GM21737 (cell line): Measurements from ENCODE around the gene RBM17.
"Not testable (repeated sequence)": the region's sequence is repeated elsewhere in the genome, so short reads cannot be mapped to it uniquely, and the experiment has no call there.

Experiments used
- ATAC-seq: cut with Tn5 transposase; IDR thresholded peaks from one replicate; pipeline ENCODE4 v1.9.1; 2021; ENCODE audit warnings: mild to moderate bottlenecking, moderate library complexity; ENCODE audit not compliant: unreplicated experiment

RBM17 gene

DNA sequence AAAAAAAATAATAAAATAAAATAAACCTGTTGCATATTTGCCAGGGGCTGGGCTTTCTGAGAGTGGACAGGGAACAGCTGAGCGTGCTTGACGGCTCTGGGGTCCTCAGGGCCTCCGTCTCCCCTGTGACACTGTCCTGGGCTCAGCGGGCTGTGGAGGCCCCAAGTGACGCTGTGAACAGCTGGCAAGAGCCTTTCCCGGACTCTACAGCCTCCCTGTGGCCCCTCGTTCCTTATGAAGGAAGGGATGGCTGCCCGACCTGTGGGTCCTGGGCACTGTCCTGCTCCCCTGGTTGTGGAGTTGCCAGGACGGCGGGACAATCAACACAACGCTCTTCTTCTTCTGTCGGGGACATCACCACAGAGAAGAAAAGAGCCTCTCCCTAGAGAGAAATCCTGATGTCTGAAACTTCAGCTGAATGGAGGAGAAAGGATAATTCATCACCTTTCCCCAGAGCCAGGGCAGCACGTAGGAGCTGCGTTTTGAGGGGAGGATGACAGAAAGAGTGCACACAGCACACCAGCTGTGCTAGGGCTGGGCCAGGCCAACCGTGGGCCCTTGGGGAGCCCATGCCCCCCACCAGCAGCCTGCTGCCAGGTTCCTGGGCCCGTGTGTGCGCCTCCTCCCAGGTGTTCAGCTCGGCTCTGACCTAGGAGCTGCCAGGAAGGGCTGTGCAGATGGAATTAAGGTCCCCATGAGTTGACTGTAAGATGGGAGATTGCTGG lies 45.4 kb downstream of the RBM17 start:
- no peak for ATAC-seq

DNA sequence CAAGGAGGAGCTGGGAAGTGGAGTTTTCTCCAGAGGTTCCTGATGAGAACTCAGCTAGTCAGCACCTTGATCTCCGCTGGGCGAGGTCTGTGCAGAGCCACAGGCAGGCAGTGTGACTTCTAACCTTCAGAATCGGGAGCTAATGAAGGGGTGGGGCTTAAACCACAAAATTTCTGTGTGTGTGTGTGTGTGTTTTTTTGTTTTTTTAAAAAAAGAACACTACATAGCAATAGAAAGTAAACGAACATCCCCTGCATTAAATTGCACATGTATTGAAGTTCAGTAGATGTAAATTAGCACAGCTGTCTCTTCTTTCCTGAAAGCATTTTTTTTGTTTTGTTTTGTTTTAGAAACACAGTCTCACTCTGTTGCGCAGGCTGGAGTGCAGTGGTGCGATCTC lies 46.2 kb downstream of the RBM17 start:
- no peak for ATAC-seq

DNA sequence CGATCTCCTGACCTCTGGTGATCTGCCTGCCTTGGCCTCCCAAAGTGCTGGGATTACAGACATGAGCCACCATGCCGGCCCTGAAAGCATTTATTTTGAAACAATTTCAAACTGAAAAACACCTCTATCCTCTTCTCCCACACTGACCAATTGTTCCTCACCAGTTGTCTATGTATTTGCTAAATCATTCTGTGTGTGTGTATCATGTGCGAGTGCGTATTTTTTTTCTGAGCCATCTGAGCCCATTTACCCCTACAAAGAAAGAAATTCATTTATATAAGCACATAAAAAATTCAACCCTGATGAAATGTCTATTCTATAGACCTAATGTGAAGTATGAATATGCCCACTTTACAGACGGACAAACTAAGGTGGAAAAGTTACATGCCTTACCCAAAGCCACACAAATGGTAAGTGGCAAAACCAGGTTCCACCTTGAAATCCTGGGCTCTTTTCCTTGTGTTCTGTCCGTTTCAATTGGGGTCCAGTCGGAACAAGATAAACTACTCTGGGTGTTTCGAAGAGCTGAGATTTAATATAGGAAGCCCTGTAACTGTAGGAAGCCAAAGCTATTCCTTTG lies 46.8 kb downstream of the RBM17 start:
- no peak for ATAC-seq

DNA sequence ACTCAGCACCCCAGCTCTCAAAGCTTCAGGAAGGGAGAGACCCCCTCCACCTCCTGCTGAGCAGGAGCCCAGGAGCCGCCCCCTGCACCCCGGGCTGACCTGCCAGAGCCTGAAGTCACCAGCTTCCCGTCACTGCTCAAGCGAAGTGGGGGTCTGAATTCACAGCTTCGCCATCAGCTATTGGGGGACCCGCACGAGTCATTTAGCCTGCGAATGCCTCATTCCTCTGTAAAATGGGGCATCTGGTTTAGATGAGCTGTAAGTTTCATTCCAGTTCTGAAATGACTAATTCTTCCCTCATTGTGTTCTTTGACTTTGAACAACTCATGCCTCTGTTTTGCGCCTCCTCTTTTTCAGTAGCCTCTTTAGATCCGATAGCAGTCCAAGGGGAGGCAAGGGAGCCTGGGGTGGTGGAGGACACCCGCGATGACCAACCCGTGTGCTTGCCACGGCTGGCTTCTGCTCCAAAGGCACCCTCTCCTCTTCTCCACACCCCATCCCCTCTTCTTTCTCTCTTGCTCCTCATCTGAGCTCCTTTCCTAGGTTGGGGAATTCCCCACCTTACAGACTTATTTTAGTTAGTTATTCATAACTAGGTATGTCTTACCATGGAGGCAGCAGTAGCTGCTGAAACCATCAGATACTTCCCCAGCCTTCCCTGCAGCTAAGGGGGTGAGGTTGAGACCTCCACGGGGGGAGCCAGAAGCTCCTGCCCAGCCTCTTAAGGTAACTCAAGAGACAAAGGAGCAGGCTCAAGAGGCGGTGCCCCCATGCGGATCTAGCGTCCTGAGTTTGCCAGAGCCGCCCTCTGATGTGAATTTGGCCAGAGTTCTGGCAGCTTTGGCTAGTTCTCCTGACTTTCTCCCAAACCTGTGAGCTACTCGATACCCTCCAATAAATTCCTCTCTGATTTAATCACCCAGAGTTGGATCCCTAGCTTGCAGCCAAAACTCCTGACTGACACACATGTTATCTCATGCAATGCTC lies 47.7 kb downstream of the RBM17 start:
- peak; percentile 38 for ATAC-seq

DNA sequence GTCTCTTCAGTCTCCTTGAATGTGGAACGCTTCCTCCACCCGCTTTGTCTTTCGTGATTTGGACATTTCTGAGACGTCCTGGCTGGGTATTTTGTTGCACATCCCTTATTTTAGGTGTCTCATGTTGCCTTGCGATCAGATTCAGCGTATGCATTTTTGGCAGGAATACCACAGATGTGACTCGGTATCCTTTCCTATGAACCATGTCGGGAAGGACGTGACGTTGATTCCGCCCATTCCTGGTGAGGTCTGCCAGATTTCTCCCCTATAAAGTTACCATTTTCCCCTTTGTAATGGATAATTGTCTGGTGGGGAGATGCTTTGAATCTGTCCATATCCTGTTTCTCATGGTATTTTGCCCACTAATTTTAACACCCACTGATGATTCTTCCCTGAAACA lies 49.6 kb downstream of the RBM17 start:
- ATAC-seq, result no peak

DNA sequence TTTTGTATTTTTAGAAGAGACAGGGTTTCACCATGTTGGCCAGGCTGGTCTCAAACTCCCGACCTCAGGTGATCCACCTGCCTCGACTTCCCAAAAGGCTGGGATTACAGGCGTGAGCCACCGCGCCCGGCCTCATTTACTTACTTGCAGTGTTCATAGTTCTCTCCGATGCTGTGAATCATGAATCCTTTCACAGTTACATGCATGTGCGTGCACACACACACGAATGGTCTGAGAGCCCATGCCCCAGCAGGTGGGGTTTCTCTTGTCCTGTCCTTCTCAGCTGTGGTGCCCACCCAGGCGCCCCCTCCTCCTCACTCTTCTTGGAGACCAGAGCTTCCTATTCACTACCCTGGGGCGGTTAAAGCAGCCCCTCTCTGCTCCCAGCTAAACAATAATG lies 50.6 kb downstream of the RBM17 start:
- no peak for ATAC-seq

DNA sequence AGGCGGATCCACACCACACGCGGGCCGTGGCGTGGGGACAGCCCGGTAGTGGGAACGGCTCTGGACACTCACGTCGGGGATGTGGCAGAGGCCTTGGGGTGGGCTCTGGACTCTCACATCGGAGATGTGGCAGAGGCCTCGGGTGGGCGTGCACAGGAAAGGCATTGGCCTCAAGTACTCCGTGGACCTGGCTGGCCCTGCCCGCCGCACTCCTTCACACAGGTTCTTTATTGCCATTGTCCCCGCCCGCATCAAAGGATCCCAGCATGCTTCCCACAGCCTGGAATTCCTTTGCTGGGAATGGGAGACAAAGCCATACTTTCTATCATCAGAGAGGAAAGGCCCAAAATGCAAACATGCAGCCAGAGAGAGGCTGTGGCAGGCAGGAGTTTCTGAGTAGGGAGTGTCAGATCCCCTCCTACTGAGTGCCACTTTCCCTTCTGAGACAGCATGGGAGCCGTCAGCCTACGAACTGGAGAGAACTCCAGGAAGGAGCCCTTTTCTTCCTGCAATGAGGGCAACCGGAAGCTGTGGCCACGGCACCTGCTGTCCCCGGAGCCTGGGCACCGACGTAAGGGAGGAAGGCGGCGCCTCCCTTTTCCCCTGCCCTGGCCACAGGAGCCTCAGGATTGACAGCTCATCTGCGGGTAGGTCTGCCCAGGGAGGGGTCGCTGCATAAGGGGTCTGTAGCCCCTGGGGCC lies 51.5 kb downstream of the RBM17 start:
- no peak for ATAC-seq

DNA sequence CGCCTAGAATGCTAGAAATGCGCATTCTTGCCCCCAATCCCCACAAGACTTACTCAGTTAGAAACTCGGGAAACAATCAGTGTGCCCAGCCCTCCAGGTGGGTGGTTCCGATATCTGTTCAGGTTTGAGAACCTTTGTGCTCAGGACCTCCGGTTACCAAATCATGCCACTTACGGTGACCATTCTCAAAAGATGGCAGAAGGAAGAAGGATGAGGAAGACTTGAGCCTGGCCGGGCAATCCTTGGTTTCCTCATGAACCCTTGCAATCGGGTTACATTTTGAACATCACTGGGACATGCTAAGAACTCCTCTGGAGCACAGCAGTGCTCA lies 52.1 kb downstream of the RBM17 start:
- peak; percentile 1 for ATAC-seq

DNA sequence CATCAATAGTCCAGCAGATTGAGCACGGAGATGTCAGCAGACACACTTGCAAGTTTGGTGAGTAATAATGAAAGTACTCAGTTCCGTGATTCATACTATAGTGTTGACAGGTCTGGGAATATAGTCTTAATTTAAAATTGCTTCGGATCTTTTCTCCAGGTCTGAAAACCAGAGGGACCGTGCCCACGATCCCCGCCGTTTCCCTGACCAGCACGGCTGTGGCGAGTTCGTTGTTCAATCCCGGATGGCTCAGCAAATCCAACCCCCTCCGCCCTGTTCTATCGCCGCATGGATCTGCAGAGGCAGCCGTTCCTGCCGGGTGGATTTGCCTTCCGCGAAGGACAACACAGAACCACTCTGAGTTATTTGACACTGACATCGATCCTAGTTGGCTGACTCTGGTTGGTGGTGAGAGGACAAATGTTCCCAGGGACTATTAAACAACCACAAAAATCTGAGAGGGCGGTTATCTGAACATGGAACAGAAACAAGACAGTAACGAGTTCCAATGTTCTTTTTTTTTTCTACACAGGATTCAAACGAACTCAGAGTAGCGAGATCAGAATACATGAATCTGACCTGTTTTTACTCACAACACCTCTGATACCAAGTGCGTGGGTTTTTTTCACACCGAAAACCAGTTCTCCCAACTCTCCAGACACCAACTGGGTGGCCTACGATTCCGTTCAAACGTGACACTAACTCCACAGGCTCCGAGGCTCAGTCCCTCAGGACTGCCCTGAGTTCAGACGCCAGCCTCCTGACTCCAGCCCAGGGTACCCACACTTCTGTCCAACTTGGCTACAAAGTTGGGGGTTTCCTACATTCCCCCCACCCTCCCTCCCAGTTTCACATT lies 52.7 kb downstream of the RBM17 start:
- ATAC-seq, result peak; percentile 47

DNA sequence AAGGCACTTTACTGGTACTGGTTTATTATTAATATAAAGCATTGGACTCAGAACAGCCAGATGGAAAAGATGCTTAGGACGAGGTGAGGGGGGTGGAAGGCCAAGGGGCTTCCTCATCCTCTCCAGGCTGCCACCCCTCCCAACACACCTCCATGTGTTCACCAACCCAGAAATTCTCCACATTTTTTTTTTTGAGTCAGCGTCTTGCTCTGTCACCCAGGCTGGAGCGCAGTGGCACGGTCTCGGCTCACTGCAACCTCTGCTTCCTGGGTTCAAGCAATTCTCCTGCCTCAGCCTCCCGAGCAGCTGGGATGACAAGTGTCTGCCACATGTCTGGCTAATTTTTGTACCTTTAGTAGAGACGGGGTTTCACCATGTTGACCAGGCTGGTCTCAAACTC lies 53.4 kb downstream of the RBM17 start:
- ATAC-seq, result not testable (repeated sequence)

DNA sequence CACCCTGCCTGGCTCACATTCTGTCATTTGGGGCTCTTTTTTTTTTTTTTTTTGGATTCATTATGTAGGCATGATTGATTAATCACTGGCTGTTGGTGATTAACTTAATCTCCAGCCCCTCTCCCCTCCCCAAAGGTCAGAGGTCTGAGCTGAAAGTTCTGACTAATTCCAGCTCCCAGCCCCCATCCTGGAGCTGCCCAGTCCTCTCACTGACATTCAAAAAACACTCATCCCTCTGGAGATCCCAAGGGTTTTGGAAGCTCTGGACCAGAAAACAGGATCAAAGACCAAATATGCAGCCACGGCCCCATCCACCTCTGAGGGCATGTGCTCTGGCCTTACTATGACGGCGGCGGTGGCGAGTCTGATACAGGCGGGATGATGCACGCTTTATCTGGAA lies 53.8 kb downstream of the RBM17 start:
- no peak for ATAC-seq

DNA sequence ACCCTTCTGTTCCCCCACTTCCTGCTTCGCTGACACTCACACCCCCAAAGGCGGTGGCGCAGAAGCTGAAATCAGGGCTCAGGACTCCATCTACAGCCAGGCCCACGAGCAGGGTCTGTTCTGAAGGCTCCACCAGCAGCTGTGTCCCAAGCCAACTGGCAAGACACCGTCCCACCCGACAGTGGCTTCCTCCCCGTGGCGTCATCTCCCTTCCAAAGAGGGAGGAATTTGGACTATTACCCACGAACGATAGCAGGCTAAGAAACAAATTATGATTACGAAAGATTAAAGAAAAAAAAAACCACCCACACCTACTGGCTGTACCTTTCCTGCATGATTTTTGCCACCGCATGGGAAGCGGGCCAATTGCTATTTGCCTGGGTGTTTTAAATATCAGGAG lies 54.3 kb downstream of the RBM17 start:
- ATAC-seq, result no peak

DNA sequence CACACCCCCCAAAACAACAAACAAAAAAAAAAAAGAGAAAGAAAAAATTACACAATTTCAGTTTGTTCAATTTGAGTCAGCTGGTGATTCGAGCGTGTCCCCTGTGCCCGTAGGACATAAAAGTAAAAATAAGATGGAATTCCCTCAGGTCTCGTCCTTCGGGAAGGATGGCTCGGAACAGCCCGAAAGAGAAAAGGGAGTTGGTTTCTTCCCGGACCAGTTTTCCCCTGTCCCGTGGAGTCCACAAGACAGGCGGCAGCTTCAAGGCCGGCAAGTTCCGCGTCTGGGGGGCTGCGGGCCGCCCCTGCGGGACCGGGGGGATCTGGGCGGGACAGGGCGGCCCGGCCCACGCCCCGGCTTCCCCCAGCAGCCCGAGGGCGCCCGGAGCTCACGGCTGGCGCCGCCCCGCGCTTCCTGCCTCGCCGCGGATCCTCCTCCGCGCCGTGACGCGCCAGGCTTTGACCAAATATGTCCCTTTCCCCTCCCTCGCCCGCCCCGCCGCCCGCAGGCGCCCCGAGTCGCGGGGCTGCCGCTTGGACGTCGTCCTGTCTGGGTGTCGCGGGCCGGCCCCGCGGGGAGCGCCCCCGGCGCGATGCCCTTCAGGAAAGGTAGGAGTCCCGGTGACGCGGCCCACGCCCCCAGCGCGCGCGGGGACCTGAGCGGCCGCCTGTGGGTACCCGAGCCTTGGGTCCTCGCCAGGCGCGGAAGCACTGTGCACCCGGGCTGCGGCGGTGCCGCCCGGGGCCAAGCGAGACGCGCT lies 55.8 kb downstream of the RBM17 start:
- peak; percentile 66 for ATAC-seq

DNA sequence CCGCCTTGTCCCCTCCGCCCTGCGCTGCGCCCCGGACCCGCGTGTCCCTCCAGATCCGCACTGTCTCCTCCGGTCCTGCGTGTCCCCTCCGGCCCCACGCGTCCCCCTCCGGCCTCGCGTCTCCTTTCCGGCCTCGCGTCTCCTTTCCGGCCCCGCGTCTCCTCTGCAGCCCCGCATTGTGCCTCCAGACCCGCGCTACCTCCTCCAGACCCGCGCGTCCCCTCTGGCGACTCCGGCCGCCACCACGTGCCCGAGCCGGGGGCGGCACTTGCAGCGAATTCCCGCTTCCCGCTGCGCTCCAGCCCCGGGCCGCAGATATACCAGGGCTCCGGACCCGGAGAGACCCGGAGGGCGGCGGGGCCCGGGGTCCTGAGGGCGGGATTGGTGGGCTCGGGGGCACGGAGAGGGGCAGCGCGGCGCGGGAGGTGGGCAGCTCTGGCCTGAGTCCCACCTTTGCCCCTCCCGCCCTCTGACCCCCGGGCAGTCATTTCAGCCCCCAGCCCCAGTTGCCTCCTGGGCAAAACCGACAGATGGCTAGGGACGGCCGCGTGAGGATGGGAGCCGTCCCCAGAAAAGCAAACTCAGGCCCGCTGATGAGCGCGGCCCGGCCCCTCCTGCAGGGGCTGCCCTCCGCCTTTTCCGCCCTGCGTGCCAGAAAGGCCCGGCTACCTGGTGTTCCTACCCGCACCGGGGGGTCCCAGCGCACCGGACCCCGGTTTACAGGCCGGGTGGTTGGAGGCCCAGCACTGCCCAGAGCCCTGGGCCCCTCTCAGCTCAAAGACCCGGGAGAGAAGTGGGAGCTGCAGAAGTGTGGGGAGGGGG lies 56.5 kb downstream of the RBM17 start:
- no peak for ATAC-seq

DNA sequence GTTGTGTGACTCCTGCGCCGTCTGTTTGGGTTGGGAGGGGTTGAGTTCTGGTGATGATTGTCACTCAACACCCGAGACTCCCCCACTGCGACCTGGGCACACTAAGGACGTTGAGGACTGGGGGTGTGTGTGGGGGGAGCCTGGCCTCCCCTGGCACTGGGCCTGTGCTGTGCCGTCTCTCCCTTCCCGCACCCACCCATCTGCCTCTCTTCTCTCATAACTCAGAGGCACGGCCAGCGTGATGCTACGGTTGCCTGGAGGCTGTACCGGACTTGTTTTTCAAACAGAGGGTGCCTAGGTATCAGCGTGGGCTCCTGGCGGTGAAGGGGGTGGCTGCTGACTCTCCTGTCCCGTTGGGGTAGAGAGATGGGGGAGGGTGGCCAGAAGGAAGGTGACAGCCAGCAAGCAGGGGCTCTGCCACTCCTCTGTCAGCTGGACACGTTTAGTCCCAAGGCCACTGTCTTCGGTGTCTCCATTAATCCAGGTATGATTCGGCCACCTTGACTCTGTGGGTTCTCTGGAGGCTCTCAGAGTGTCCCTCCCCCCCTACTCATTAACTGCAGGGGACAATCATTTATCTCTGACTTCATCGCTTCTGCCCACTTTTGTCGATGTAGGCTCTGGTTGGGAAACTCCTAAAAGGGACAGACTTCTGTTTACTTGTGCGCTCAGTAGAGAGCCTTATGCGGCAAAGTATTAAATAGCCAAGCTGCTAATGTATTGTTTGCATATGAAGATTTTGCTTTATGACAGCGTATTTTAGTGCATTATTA lies 57.4 kb downstream of the RBM17 start:
- no peak for ATAC-seq

DNA sequence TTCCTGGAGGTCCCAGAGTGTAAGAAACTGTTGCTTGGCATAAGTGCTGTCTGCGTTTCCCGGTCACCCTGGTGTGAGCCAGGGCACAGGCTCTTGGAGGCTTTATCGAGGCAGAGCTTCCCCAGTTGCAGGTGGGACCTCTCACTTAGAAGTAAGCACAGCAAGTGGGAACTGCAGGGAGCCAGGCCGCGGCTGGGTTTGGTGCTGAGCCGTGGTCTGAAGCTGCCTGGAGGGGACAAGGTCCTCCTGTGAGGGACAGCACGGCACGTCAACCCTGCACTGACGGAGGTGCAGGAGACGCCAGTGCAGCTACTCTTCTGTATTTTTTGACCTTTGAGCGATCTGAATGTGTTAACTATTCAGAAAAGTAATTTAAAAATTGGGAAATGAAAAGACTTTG lies 58.1 kb downstream of the RBM17 start:
- ATAC-seq, result no peak

DNA sequence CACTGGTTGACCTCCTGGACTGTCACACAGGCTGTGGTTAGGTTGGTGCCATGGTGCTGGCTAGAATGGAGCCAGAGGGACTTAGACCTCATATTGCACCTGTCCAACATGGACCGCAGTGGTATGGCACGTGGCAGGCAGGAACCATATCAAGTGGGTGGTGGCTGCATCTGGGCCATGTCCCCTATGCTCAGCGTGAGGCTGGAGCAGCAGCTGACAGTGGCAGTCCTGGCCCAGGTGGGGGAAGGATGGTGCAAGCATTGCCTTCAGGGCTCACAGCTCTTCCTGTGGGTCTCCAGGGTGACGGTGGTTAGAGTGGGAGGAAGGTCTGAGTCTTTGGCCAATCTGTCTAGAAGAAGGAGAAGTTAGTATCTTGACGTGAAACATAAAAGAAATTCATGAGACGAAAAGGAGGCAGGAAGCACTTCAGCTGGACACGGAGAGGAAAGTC lies 59.4 kb downstream of the RBM17 start:
- no peak for ATAC-seq

DNA sequence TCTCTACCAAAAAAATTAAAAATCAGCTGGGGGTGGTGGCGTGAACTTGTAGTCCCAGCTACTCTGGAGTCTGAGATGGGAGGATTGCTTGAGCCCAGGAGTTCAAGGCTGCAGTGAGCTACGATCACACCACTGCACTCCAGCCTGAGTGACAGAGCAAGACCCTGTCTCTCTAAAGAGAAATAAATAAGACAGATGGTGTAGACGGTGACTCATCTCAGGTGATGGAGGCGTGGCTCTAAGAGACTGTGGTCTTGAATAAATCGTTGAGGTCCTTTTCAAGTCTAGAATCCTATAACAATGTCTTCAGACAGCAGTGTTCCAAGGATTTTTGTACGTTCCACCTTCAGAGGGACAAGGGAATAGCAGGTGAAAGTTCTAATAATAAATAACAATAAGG lies 60.1 kb downstream of the RBM17 start:
- no peak for ATAC-seq
